ENCODE results near the gene PRDM16. TPM values are rescaled to one million over a fixed set of nuclear protein-coding genes. Genes with fewer than 3 reads are reported as not detected.

The PRDM16 gene
- polyA plus RNA-seq, 2 of the 4 experiments (the other 2 are of a cell fraction): 0.03 to 0.35 TPM

DNA sequence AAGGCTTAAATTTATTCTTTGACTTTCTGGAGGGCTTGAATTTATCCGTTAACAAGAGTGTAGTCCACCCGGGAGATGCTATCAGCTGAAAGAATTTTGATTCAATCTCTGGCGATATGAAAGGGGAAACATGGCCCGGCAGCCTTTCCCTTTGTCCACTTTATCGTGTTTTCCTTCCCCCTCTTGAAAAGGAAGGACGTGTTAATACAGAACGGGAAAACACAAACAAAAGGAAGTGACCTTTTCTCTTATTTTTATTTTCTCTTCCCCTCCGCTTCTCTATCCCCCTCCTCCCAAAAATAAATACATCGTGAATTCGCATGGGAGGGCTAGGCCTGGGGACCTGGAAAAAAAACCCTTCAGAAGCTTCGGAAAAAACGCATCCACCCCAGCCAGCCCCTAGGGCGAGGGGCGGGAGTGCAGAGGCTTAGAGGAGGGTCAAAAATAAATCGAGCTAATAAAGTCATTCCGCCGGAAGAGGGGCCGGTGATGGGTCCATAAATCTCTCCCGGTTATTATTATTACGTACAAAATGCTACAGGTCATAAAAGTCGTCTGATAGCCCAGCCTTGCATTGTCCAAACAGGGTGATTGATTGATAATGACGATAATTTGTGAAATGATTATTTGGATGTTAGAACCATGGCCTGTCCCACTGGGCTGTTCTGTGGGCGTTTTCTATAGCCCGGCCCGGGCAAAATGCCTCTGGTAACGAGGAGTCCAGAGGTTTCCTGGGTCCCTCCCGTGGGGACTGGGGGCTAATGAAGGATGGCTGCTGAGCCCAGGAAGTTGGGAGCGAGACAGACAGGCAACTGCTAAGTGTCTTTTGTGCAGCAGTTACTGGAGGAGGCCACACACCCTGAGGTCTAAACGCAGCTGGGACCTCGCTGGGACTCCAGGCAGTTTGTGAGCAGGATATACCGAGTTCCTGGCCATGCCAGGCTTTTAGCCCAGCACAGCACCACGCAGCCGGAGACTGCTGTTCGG, 179.4 kb downstream of the PRDM16 start:
- POLR2A ChIA-PET: no interaction called here
- ATAC-seq (no peak; a peak in 1 of 6 replicates), FAIRE-seq (no peak), DNase-seq (ENCODE audit: low read depth in 1 of 2, low spot score in 1 of 2) (no peak)
- no peaks in the 10 kb centered on the region for H3K9me3 ChIP-seq
- H3K4me1 ChIP-seq: no peaks in the 10 kb centered on the region
- 54% methylated on average over 33 of the region's 34 CpGs for WGBS (ENCODE audit: missing lambda C conversion rate)
- H3K4me3 ChIP-seq: no peak overlapping the region
- H3K27ac ChIP-seq: no peak overlapping the region
- no peak overlapping the region for H3K4me2 ChIP-seq
- CTCF ChIA-PET: no interaction called here
- TF ChIP-seq CBX2 (IDR thresholded peaks at IDR 0.05; ENCODE audit: borderline replicate concordance, low read depth): no peak
- no peak for TF ChIP-seq ZC3H11A (IDR thresholded peaks at IDR 0.05)
- TF ChIP-seq HOXA7 (CRISPR knock-in tag; IDR thresholded peaks at IDR 0.05): no peak
- no peak for TF ChIP-seq HOXB5 (CRISPR knock-in tag; IDR thresholded peaks at IDR 0.05)
- TF ChIP-seq, protein P1, sequence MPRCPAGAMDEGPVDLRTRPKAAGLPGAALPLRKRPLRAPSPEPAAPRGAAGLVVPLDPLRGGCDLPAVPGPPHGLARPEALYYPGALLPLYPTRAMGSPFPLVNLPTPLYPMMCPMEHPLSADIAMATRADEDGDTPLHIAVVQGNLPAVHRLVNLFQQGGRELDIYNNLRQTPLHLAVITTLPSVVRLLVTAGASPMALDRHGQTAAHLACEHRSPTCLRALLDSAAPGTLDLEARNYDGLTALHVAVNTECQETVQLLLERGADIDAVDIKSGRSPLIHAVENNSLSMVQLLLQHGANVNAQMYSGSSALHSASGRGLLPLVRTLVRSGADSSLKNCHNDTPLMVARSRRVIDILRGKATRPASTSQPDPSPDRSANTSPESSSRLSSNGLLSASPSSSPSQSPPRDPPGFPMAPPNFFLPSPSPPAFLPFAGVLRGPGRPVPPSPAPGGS (IDR thresholded peaks at IDR 0.05): no peak
- TF ChIP-seq POLR2AphosphoS2 (conservative IDR thresholded peaks at IDR 0.05; ENCODE audit: low read length): no peak
- TF ChIP-seq PHF8 (IDR thresholded peaks at IDR 0.05; ENCODE audit: borderline replicate concordance, low read depth): no peak
- no peak for TF ChIP-seq RAD21 (conservative IDR thresholded peaks at IDR 0.05 in 1 of 2, IDR thresholded peaks at IDR 0.05 in 1 of 2)
- no peak for TF ChIP-seq NFE2L2 (conservative IDR thresholded peaks at IDR 0.05; ENCODE audit: low read length)
- no peak for TF ChIP-seq HOXB13 (CRISPR knock-in tag; IDR thresholded peaks at IDR 0.05; ENCODE audit: low read depth)
- TF ChIP-seq ZSCAN20 (CRISPR knock-in tag; IDR thresholded peaks at IDR 0.05): no peak
- TF ChIP-seq ESRRA (IDR thresholded peaks at IDR 0.05; ENCODE audit: borderline replicate concordance, low read length): no peak
- no peak for TF ChIP-seq CBX8 (IDR thresholded peaks at IDR 0.05)
- no peak for TF ChIP-seq EHF (CRISPR knock-in tag; IDR thresholded peaks at IDR 0.05)
- TF ChIP-seq FOSL2 (IDR thresholded peaks at IDR 0.05): no peak
- no peak for TF ChIP-seq FOSL2 (CRISPR knock-in tag; IDR thresholded peaks at IDR 0.05)
- no peak for TF ChIP-seq FOXS1 (CRISPR knock-in tag; IDR thresholded peaks at IDR 0.05)
- TF ChIP-seq MYC (IDR thresholded peaks at IDR 0.05; ENCODE audit: borderline replicate concordance, low read length): no peak
- TF ChIP-seq CHD2 (IDR thresholded peaks at IDR 0.05; ENCODE audit: low read length, partially characterized antibody): no peak
- TF ChIP-seq KDM1A (IDR thresholded peaks at IDR 0.05; ENCODE audit: low read depth): no peak
- TF ChIP-seq GATA3 (IDR thresholded peaks at IDR 0.05; ENCODE audit: borderline replicate concordance): no peak

GRCh38 chr1:3249231-3249630, 180.2 kb downstream of the PRDM16 start:
- H3K27ac ChIP-seq: no peak overlapping the region
- TF ChIP-seq RCOR1 (IDR thresholded peaks at IDR 0.05; ENCODE audit: low read depth, low read length): no peak
- no peak overlapping the region for H3K4me2 ChIP-seq
- ChIA-PET CTCF (no interaction called here), POLR2A (no interaction called here)
- FAIRE-seq (no peak), ATAC-seq (no peak), DNase-seq (ENCODE audit: low read depth in 1 of 2, low spot score in 1 of 2) (no peak)
- WGBS (ENCODE audit: missing lambda C conversion rate): 72% methylated on average over 9 of the region's 9 CpGs
- H3K9me3 ChIP-seq: no peaks in the 10 kb centered on the region
- no peak overlapping the region for H3K4me3 ChIP-seq
- H3K4me1 ChIP-seq: no peaks in the 10 kb centered on the region

GRCh38 chr1:3249631-3250501, 180.9 kb downstream of the PRDM16 start:
- Histone ChIP-seq H3K4me3 (no peak overlapping the region), H3K9me3 (no peaks in the 10 kb centered on the region), H3K4me2 (no peak overlapping the region), H3K4me1 (no peaks in the 10 kb centered on the region), H3K27ac (no peak overlapping the region)
- POLR2A ChIA-PET: no interaction called here
- CTCF ChIA-PET: no interaction called here
- DNase-seq (ENCODE audit: low read depth in 1 of 2, low spot score in 1 of 2) (no peak), ATAC-seq (no peak), FAIRE-seq (no peak)
- 60% methylated on average over 20 of the region's 31 CpGs for WGBS (ENCODE audit: missing lambda C conversion rate)
- TF ChIP-seq FOSL2 (IDR thresholded peaks at IDR 0.05) (no peak), FOSL2 (CRISPR knock-in tag; IDR thresholded peaks at IDR 0.05) (no peak), HMGXB4 (CRISPR knock-in tag; IDR thresholded peaks at IDR 0.05; ENCODE audit: borderline replicate concordance) (no peak), JUNB (IDR thresholded peaks at IDR 0.05) (no peak), FOSB (CRISPR knock-in tag; IDR thresholded peaks at IDR 0.05) (no peak), HOXB13 (CRISPR knock-in tag; IDR thresholded peaks at IDR 0.05; ENCODE audit: low read depth) (no peak), ZNF302 (CRISPR knock-in tag; IDR thresholded peaks at IDR 0.05) (no peak), MAFK (IDR thresholded peaks at IDR 0.05; ENCODE audit: partially characterized antibody) (no peak), ZFP36 (IDR thresholded peaks at IDR 0.05; ENCODE audit: borderline replicate concordance, partially characterized antibody) (no peak), EHF (CRISPR knock-in tag; IDR thresholded peaks at IDR 0.05) (no peak), EHMT2 (IDR thresholded peaks at IDR 0.05; ENCODE audit: low read depth) (no peak)
- TF ChIP-seq, protein P2, sequence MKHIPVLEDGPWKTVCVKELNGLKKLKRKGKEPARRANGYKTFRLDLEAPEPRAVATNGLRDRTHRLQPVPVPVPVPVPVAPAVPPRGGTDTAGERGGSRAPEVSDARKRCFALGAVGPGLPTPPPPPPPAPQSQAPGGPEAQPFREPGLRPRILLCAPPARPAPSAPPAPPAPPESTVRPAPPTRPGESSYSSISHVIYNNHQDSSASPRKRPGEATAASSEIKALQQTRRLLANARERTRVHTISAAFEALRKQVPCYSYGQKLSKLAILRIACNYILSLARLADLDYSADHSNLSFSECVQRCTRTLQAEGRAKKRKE (CRISPR knock-in tag; IDR thresholded peaks at IDR 0.05; ENCODE audit: low read depth): no peak

All from A549 (cell line).